GM23248 (cell line): ENCODE results near the gene ADPGK.

Experiments used
- EZH2 ChIP-seq: fragments of 200-600 bp; sonication (generic); IDR thresholded peaks from 2 replicates; pipeline ENCODE4 v1.6.1; 2018; ENCODE audit warnings: antibody characterized with exemption, mild to moderate bottlenecking; ENCODE audit not compliant: insufficient read depth, poor library complexity, severe bottlenecking
- EZH2phosphoT487 ChIP-seq: fragments of 200-600 bp; sonication (generic); IDR thresholded peaks from 2 replicates; pipeline ENCODE4 v1.6.1; 2018; ENCODE audit warnings: antibody characterized with exemption, moderate library complexity, mild to moderate bottlenecking, low read depth; ENCODE audit not compliant: insufficient read depth

- TF ChIP-seq EZH2phosphoT487 = no peak
- TF ChIP-seq EZH2 = no peak
Observed at GRCh38 chr15:72787526-72787925, 4.0 kb upstream of the ADPGK start.
